ENCODE data around the gene RRAD.

RRAD gene

DNA sequence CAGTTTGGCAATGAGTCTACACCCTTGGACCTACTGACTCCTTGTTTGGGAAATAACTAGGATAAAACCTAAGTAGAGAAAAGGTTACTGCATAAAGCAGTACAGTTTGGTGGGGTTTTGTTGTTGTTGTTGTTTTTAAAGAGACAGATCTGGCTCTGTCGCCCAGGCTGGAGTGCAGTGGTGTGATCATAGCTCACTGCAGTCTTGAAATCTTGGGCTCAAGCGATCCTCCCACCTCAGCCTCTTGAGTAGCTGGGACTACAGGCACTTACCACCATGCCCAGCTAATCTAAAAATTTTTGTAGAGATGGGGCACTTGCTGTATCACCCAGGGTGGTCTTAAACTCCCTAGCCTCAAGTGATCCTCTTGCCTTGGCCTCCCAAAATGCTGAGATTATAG is 43.8 kb downstream of the RRAD start:
- FAIRE-seq (no peak), DNase-seq (ENCODE audit: low spot score) (no peak)

DNA sequence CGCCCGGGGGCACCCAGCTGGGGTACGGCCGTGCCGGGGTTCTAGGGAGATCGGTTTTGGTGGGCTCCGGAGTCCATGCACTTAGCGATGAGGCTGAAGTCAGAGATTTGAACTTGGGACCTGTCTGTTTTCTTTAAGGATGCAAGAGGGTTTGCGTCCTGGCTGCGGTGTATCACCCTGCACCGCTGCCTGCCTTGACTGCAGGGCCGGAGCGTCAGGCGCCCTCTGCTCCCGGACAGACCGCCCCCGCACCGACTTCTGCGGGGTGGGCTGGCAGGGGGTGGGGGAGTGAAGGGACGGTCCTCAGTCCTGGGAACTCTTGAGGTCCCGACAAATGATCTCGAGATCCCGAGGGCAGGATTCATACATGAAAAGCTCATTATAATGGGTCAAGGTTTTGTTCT is 44.3 kb downstream of the RRAD start:
- DNase-seq (ENCODE audit: low spot score) (no peak), FAIRE-seq (no peak)

DNA sequence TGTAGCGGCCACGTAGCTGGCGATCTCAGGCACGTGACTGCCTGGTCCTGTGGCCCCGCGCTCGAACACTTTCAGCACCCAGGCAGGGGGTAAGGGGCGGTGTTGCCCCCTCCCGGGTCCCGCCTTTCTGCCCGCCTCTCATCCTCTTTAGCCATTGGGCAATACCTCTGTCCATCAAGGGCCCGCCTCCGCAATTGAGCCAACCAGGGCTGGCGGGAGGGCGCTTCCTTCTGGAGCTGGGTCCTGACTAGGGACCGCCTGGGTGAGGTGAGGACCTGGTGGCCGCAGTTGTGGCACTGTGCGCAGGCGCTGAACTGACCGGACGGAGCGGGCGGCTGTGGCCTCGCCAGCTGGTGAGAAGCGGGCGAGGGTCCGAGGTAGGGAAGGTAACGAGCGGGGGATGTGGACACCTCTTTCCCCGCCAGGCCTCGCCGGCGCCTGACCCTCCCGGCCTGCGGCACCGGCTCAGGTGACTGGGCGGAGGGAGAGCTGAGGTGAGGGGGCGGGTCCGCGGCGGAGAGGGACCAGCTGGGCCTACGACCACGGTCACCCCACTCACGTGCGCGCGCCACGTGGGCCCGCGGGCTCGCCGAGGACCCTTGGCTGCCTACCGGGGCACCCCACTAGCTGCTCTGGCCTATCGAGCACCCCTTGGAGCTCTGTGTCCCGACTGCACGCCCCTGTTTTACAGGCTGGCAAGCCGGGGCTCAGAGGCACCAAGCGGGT is 44.9 kb downstream of the RRAD start, which contains the start of gene PDP2:
PDP2 (plus strand) TSS at position 228 of the 726 bp plus-strand sequence. CDS start 3,770 bp downstream, outside the sequence.
- FAIRE-seq (peak; percentile 17), DNase-seq (ENCODE audit: low spot score) (peak; percentile 96)

GRCh38 chr16:66878067-66878466 is 47.3 kb downstream of the RRAD start:
- DNase-seq (ENCODE audit: low spot score) (no peak), FAIRE-seq (no peak)

- no peak for DNase-seq (ENCODE audit: low spot score)
- peak; percentile 20 for FAIRE-seq
Observed at GRCh38 chr16:66874079-66874775, 51.1 kb downstream of the RRAD start.

DNA sequence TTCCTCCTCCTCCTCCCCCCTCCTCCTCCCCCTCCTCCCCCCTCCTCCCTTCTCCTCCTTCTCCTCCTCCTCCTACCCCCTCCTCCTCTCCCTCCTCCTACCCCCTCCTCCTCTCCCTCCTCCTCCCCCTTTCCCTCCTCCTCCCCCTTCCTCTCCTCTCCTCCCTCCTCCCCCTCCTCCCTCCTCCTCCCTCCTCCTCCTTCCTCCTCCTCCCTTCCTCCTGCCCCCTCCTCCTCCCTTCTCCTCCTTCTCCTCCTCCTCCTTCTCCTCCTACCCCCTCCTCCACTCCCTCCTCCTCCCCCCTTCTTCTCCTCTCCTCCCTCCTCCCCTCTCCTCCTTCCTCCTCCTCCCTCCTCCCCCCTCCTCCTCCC is 51.7 kb downstream of the RRAD start:
- DNase-seq (ENCODE audit: low spot score) (no peak), FAIRE-seq (peak; percentile 9)

- peak; percentile 56 for FAIRE-seq
- peak; percentile 95 for DNase-seq (ENCODE audit: low spot score)
Observed at GRCh38 chr16:66872943-66873684, 52.2 kb downstream of the RRAD start.

GRCh38 chr16:66872559-66872942 is 52.8 kb downstream of the RRAD start:
- no peak for DNase-seq (ENCODE audit: low spot score)
- no peak for FAIRE-seq

- FAIRE-seq, result no peak
Observed at GRCh38 chr16:66871840-66872239, 53.5 kb downstream of the RRAD start.

More at GRCh38 chr16:66871840-66872239, 53.5 kb downstream of the RRAD start:
- DNase-seq (ENCODE audit: low spot score), result no peak

Measured in urothelium cell line (cell line).